T-helper 2 cell treated with Interferon-gamma antibody and Interleukin-4, amounts not matched to agents 100 ng/mL and 5 ng/mL, for 36 hours (primary cell): ENCODE results near the gene MACROD2. TPM values are rescaled to one million over a fixed set of nuclear protein-coding genes. Genes with fewer than 3 reads are reported as not detected.
"Not testable (repeated sequence)": the region's sequence is repeated elsewhere in the genome, so short reads cannot be mapped to it uniquely, and the experiment has no call there.

Source experiments
- intact Hi-C: fragments of 100-400 bp; cut with micrococcal nuclease; formaldehyde crosslinking; loops from one replicate; pipeline ENCODE4 v1.15.1; 2023
- total RNA-seq: library from RNA; stranded (reverse); gene quantifications from 2 replicates; pipeline ENCODE4 v1.2.3, GENCODE V29; 2022

MACROD2 gene
- total RNA-seq, 1 donor from 2014 or later, result not detected

- intact Hi-C loops, result no loop called here
Measured at GRCh38 chr20:15195378-15195777, 1200.1 kb downstream of the MACROD2 start.

GRCh38 chr20:15196547-15197255 lies 1201.4 kb downstream of the MACROD2 start:
- intact Hi-C loops, result no loop called here

GRCh38 chr20:15198017-15198416 lies 1202.7 kb downstream of the MACROD2 start:
- intact Hi-C loops, result not testable (repeated sequence)

- intact Hi-C loops, result no loop called here
Measured at GRCh38 chr20:15199698-15200097, 1204.4 kb downstream of the MACROD2 start.

GRCh38 chr20:15200147-15200565 lies 1204.8 kb downstream of the MACROD2 start:
- intact Hi-C loops, result no loop called here

GRCh38 chr20:15201602-15202001 lies 1206.3 kb downstream of the MACROD2 start:
- intact Hi-C loops, result no loop called here

- intact Hi-C loops, result no loop called here
Measured at GRCh38 chr20:15204234-15204633, 1208.9 kb downstream of the MACROD2 start.

- intact Hi-C loops, result no loop called here
Measured at GRCh38 chr20:15205028-15205427, 1209.7 kb downstream of the MACROD2 start.

GRCh38 chr20:15205719-15206118 lies 1210.4 kb downstream of the MACROD2 start:
- intact Hi-C loops, result no loop called here

- intact Hi-C loops, result no loop called here
Measured at GRCh38 chr20:15209537-15209936, 1214.2 kb downstream of the MACROD2 start.

GRCh38 chr20:15214051-15214450 lies 1218.7 kb downstream of the MACROD2 start:
- intact Hi-C loops, result no loop called here

- intact Hi-C loops, result loop anchor here (10.0 kb wide), 1 partner anchor 65 kb away; no protein-coding TSS in a partner anchor
Measured at GRCh38 chr20:15220009-15220656, 1224.8 kb downstream of the MACROD2 start.

GRCh38 chr20:15220778-15221565 lies 1225.7 kb downstream of the MACROD2 start:
- intact Hi-C loops, result loop anchor here (10.0 kb wide), 1 partner anchor 64 kb away; no protein-coding TSS in a partner anchor

GRCh38 chr20:15222502-15223330 lies 1227.4 kb downstream of the MACROD2 start:
- intact Hi-C loops, result loop anchor here (10.0 kb wide), 1 partner anchor 62 kb away; no protein-coding TSS in a partner anchor

- intact Hi-C loops, result loop anchor here (10.0 kb wide), 1 partner anchor 61 kb away; no protein-coding TSS in a partner anchor
Measured at GRCh38 chr20:15224199-15224598, 1228.9 kb downstream of the MACROD2 start.

- intact Hi-C loops, result loop anchor here (10.0 kb wide), 1 partner anchor 58 kb away; no protein-coding TSS in a partner anchor
Measured at GRCh38 chr20:15227102-15227501, 1231.8 kb downstream of the MACROD2 start.

- intact Hi-C loops, result no loop called here
Measured at GRCh38 chr20:15232243-15232642, 1236.9 kb downstream of the MACROD2 start.

GRCh38 chr20:15235471-15236198 lies 1240.3 kb downstream of the MACROD2 start:
- intact Hi-C loops, result no loop called here

- intact Hi-C loops, result no loop called here
Measured at GRCh38 chr20:15236812-15237211, 1241.5 kb downstream of the MACROD2 start.

- intact Hi-C loops, result no loop called here
Measured at GRCh38 chr20:15239542-15240206, 1244.4 kb downstream of the MACROD2 start.
